H9 (cell line): ENCODE results near the gene SV2A. TPM values are rescaled to one million over a fixed set of nuclear protein-coding genes. Genes with fewer than 3 reads are reported as not detected.

Experiments
- DNase-seq: peaks from one replicate; pipeline ENCODE4 v3.0.0-alpha.2; 2017
- H2AFZ ChIP-seq: one replicate; pipeline ENCODE4 v1.6.1; 2013; ENCODE audit warnings: mild to moderate bottlenecking, low read length, control low read depth, moderate library complexity
- H2AK5ac ChIP-seq: 2 replicates; pipeline ENCODE4 v1.6.1; 2013; ENCODE audit warnings: low read length, control low read depth, mixed read lengths; ENCODE audit not compliant: insufficient read length
- H2BK120ac ChIP-seq: one replicate; pipeline ENCODE4 v1.6.1; 2013; ENCODE audit warnings: low read depth, mild to moderate bottlenecking, low read length, control low read depth, inconsistent platforms; ENCODE audit not compliant: poor library complexity, severe bottlenecking
- H2BK12ac ChIP-seq: 2 replicates; pipeline ENCODE4 v1.6.1; 2013; ENCODE audit warnings: low read length, control low read depth, mixed read lengths, low read depth; ENCODE audit not compliant: insufficient read length
- H2BK15ac ChIP-seq: 2 replicates; pipeline ENCODE4 v1.6.1; 2013; ENCODE audit warnings: low read depth, low read length, control low read depth
- H2BK20ac ChIP-seq: one replicate; pipeline ENCODE4 v1.6.1; 2013; ENCODE audit warnings: low read depth, mild to moderate bottlenecking, low read length, control low read depth, inconsistent platforms; ENCODE audit not compliant: poor library complexity, severe bottlenecking
- H2BK5ac ChIP-seq: 2 replicates; pipeline ENCODE4 v1.6.1; 2013; ENCODE audit warnings: low read length, control low read depth, mixed read lengths; ENCODE audit not compliant: insufficient read length
- H3K14ac ChIP-seq: 2 replicates; pipeline ENCODE4 v1.6.1; 2013; ENCODE audit warnings: low read length, control low read depth; ENCODE audit not compliant: insufficient read depth
- H3K18ac ChIP-seq: 2 replicates; pipeline ENCODE4 v1.6.1; 2013; ENCODE audit warnings: low read depth, mild to moderate bottlenecking, mixed read lengths, low read length, control low read depth; ENCODE audit not compliant: insufficient read length
- H3K23ac ChIP-seq: 2 replicates; pipeline ENCODE4 v1.6.1; 2013; ENCODE audit warnings: low read length, control low read depth, mixed read lengths, low read depth; ENCODE audit not compliant: insufficient read length
- H3K23me2 ChIP-seq: 2 replicates; pipeline ENCODE4 v1.6.1; 2013; ENCODE audit warnings: low read depth, mild to moderate bottlenecking, mixed read lengths, low read length, control low read depth; ENCODE audit not compliant: insufficient read length, poor library complexity, severe bottlenecking
- H3K27ac ChIP-seq: 2 replicates; pipeline ENCODE4 v1.5.1; 2013; ENCODE audit warnings: low read length, control low read depth, mixed read lengths, low read depth; ENCODE audit not compliant: insufficient read length
- H3K27me3 ChIP-seq: 2 replicates; pipeline ENCODE4 v1.6.1; 2013; ENCODE audit warnings: low read length, control low read depth, inconsistent platforms; ENCODE audit not compliant: insufficient read depth
- H3K4ac ChIP-seq: 2 replicates; pipeline ENCODE4 v1.6.1; 2013; ENCODE audit warnings: low read depth, mild to moderate bottlenecking, control low read depth, inconsistent platforms, low read length, moderate library complexity
- H3K4me1 ChIP-seq: 2 replicates; pipeline ENCODE4 v1.6.1; 2013; ENCODE audit warnings: low read length, control low read depth, inconsistent platforms; ENCODE audit not compliant: insufficient read depth
- H3K4me2 ChIP-seq: 2 replicates; pipeline ENCODE4 v1.6.1; 2013; ENCODE audit warnings: low read length, control low read depth, mixed read lengths; ENCODE audit not compliant: insufficient read length, insufficient read depth
- H3K56ac ChIP-seq: 2 replicates; pipeline ENCODE4 v1.6.1; 2013; ENCODE audit warnings: low read depth, mild to moderate bottlenecking, mixed read lengths, low read length, control low read depth; ENCODE audit not compliant: insufficient read length
- H3K79me1 ChIP-seq: 2 replicates; pipeline ENCODE4 v1.6.1; 2013; ENCODE audit warnings: low read depth, mild to moderate bottlenecking, moderate library complexity, low read length, control low read depth, inconsistent platforms; ENCODE audit not compliant: insufficient read depth, poor library complexity, severe bottlenecking
- H3K79me2 ChIP-seq: 2 replicates; pipeline ENCODE4 v1.6.1; 2013; ENCODE audit warnings: low read length, control low read depth, inconsistent platforms; ENCODE audit not compliant: insufficient read depth
- H3K9ac ChIP-seq: 2 replicates; pipeline ENCODE4 v1.6.1; 2013; ENCODE audit warnings: low read length, control low read depth, mixed read lengths; ENCODE audit not compliant: insufficient read length; ENCODE audit errors: extremely low read depth
- H3K9me3 ChIP-seq: one replicate; pipeline ENCODE4 v1.6.1; 2013; ENCODE audit warnings: low read depth, low read length, inconsistent platforms; ENCODE audit not compliant: control insufficient read depth
- H3T11ph ChIP-seq: one replicate; pipeline ENCODE4 v1.6.1; 2013; ENCODE audit warnings: mild to moderate bottlenecking, low read length, control low read depth, inconsistent platforms
- H4K20me1 ChIP-seq: one replicate; pipeline ENCODE4 v1.6.1; 2013; ENCODE audit not compliant: control insufficient read depth, insufficient read length, insufficient read depth
- H4K5ac ChIP-seq: 2 replicates; pipeline ENCODE4 v1.6.1; 2013; ENCODE audit warnings: low read depth, mild to moderate bottlenecking, mixed read lengths, low read length, control low read depth; ENCODE audit not compliant: insufficient read length
- H4K8ac ChIP-seq: replicated peaks from 2 replicates; pipeline ENCODE4 v1.6.1; 2013; ENCODE audit warnings: low read length, control low read depth, mixed read lengths, low read depth; ENCODE audit not compliant: insufficient read length
- H4K91ac ChIP-seq: 2 replicates; pipeline ENCODE4 v1.6.1; 2013; ENCODE audit warnings: low read depth, mild to moderate bottlenecking, moderate library complexity, mixed read lengths, low read length, control low read depth; ENCODE audit not compliant: insufficient read length
- H3K27ac Mint-ChIP-seq, 3 experiments: 2 replicates in 2 of 3; 3 replicates in 1 of 3; pipeline ENCODE4 v1.8.0; 2020 to 2021; ENCODE audit warnings: mixed read lengths in 3 of 3, mild to moderate bottlenecking in 1 of 3, moderate library complexity in 1 of 3
- H3K27me3 Mint-ChIP-seq: 2 replicates; pipeline ENCODE4 v1.8.0; 2021; ENCODE audit warnings: low read depth, mild to moderate bottlenecking, moderate library complexity, mixed read lengths
- H3K36me3 Mint-ChIP-seq, 3 experiments: 2 replicates in 2 of 3; 3 replicates in 1 of 3; pipeline ENCODE4 v1.8.0; 2020 to 2021; ENCODE audit warnings: low read depth in 3 of 3, mixed read lengths in 3 of 3; ENCODE audit not compliant: insufficient read depth in 1 of 3
- H3K4me1 Mint-ChIP-seq, 2 experiments: 2 replicates each; pipeline ENCODE4 v1.8.0; 2020; ENCODE audit warnings: mixed read lengths in 2 of 2
- H3K4me3 Mint-ChIP-seq, 2 experiments: 2 replicates in 1 of 2; 3 replicates in 1 of 2; pipeline ENCODE4 v1.8.0; 2020 to 2021; ENCODE audit warnings: mild to moderate bottlenecking in 2 of 2, mixed read lengths in 2 of 2, moderate library complexity in 1 of 2
- H3K9me3 Mint-ChIP-seq, 2 experiments: 2 replicates in 1 of 2; 3 replicates in 1 of 2; pipeline ENCODE4 v1.8.0; 2020; ENCODE audit warnings: mild to moderate bottlenecking in 2 of 2, mixed read lengths in 2 of 2, moderate library complexity in 1 of 2
- CTCF ChIP-seq: fragments of 200-600 bp; sonication (generic); conservative IDR thresholded peaks from 3 replicates; pipeline ENCODE4 v1.8.0; 2021; ENCODE audit warnings: antibody characterized with exemption, mild to moderate bottlenecking
- WGBS: extraction: QIAGEN DNeasy Blood & Tissue Kit; methylation state at CpG from one replicate; pipeline ENCODE4 v1.1.7; 2013; ENCODE audit warnings: missing lambda C conversion rate, low lambda C conversion rate, mixed read lengths; ENCODE audit not compliant: insufficient read length; ENCODE audit errors: extremely low coverage; 5-methylcytosine and 5-hydroxymethylcytosine counted together
- total RNA-seq: library from RNA; stranded (reverse); gene quantifications from 2 replicates; pipeline ENCODE4 v1.2.1, GENCODE V29; 2021

Gene SV2A
- total RNA-seq, 1 experiment from 2014 or later = 42.4 TPM

GRCh38 chr1:149916193-149916897, 1.3 kb downstream of the SV2A start:
- Histone ChIP-seq H4K8ac (no peak overlapping the region), H2AK5ac (no peak overlapping the region), H3K79me2 (no peaks in the 10 kb centered on the region; the same call in 1 of the 2 replicates), H3K23me2 (peaks cover 13% of the 10 kb centered on the region), H3K27me3 (no peaks in the 10 kb centered on the region), H2BK120ac (no peak overlapping the region), H3K4ac (no peak overlapping the region), H3K23ac (no peak overlapping the region), H3K9ac (peak overlapping the region; percentile 21), H3K79me1 (no peaks in the 10 kb centered on the region), H4K91ac (no peak overlapping the region), H3K56ac (no peak overlapping the region), H3K27ac (no peak overlapping the region), H3K4me2 (peak overlapping the region; percentile 65), H2BK20ac (no peak overlapping the region), H2BK15ac (no peak overlapping the region; the same call in 1 of the 2 replicates), H3K18ac (no peak overlapping the region), H4K5ac (no peak overlapping the region), H2BK12ac (no peak overlapping the region), H3K9me3 (no peaks in the 10 kb centered on the region), H3K14ac (no peak overlapping the region), H2BK5ac (no peak overlapping the region), H4K20me1 (no peaks in the 10 kb centered on the region), H3T11ph (no peak overlapping the region), H2AFZ (no peak overlapping the region), H3K4me1 (peaks cover 8% of the 10 kb centered on the region; the same call in 1 of the 2 replicates)
- Mint-ChIP-seq H3K27me3 (no peaks in the 10 kb centered on the region), H3K9me3 (no peaks in the 10 kb centered on the region), H3K27ac (peak overlapping the region; percentile 53 to 84 (median 76); a peak in 4 of 7 replicates), H3K4me1 (peaks cover 27 to 31% of the 10 kb centered on the region in 2 experiments), H3K4me3 (peak overlapping the region; percentile 88 to 98), H3K36me3 (peaks cover 12 to 24% (median 20%) of the 10 kb centered on the region in 3 experiments; a peak in 6 of 7 replicates)
- no CpG with 5 or more reads among the region's 9 CpGs for WGBS
- DNase-seq = no peak
- TF ChIP-seq CTCF = no peak
